GM18498 (cell line): ENCODE measurements around the gene CPNE5.
"Not testable (repeated sequence)": the region's sequence is repeated elsewhere in the genome, so short reads cannot be mapped to it uniquely, and the experiment has no call there.

Source experiments
- ATAC-seq: cut with Tn5 transposase; IDR thresholded peaks from one replicate; pipeline ENCODE4 v1.9.1; 2021; ENCODE audit warnings: mild to moderate bottlenecking, moderate library complexity; ENCODE audit not compliant: unreplicated experiment

The CPNE5 gene

GRCh38 chr6:36729161-36729524 is 110.1 kb downstream of the CPNE5 start:
- ATAC-seq: no peak

GRCh38 chr6:36728289-36729160 is 110.7 kb downstream of the CPNE5 start:
- no peak for ATAC-seq

GRCh38 chr6:36727505-36728021 is 111.7 kb downstream of the CPNE5 start:
- ATAC-seq: no peak

- no peak for ATAC-seq
Observed at GRCh38 chr6:36725581-36725980, 113.7 kb downstream of the CPNE5 start.

- ATAC-seq: no peak
Observed at GRCh38 chr6:36724514-36725390, 114.5 kb downstream of the CPNE5 start.

GRCh38 chr6:36723992-36724391 is 115.3 kb downstream of the CPNE5 start:
- not testable (repeated sequence) for ATAC-seq

GRCh38 chr6:36722879-36723278 is 116.4 kb downstream of the CPNE5 start:
- ATAC-seq: no peak

- ATAC-seq: no peak
Observed at GRCh38 chr6:36722365-36722764, 116.9 kb downstream of the CPNE5 start.

GRCh38 chr6:36721369-36722140 is 117.7 kb downstream of the CPNE5 start:
- no peak for ATAC-seq

GRCh38 chr6:36720251-36721141 is 118.7 kb downstream of the CPNE5 start:
- no peak for ATAC-seq

- ATAC-seq: no peak
Observed at GRCh38 chr6:36719126-36719525, 120.1 kb downstream of the CPNE5 start.

GRCh38 chr6:36718560-36718959 is 120.7 kb downstream of the CPNE5 start:
- no peak for ATAC-seq

- ATAC-seq: no peak
Observed at GRCh38 chr6:36717871-36718540, 121.2 kb downstream of the CPNE5 start.

- ATAC-seq: no peak
Observed at GRCh38 chr6:36717231-36717825, 121.9 kb downstream of the CPNE5 start.

- ATAC-seq: no peak
Observed at GRCh38 chr6:36716476-36717093, 122.7 kb downstream of the CPNE5 start.

- no peak for ATAC-seq
Observed at GRCh38 chr6:36715469-36715868, 123.8 kb downstream of the CPNE5 start.

GRCh38 chr6:36714511-36714910 is 124.7 kb downstream of the CPNE5 start:
- no peak for ATAC-seq

GRCh38 chr6:36713846-36714245 is 125.4 kb downstream of the CPNE5 start:
- ATAC-seq: no peak

GRCh38 chr6:36712816-36713215 is 126.4 kb downstream of the CPNE5 start:
- no peak for ATAC-seq
